ENCODE results near the gene RASA3. TPM values are rescaled to one million over a fixed set of nuclear protein-coding genes. Genes with fewer than 3 reads are reported as not detected.

RASA3 gene
- total RNA-seq, 6 experiments from 2014 or later: 3.5 to 7.9 (median 4.6) TPM

- DNase-seq: peak in 2 of 3 donors; percentile 45 to 46
Measured at GRCh38 chr13:114069376-114070097, 62.9 kb downstream of the RASA3 start.

GRCh38 chr13:114068656-114069318 is 63.6 kb downstream of the RASA3 start:
- DNase-seq (peak in 1 of 3 donors; percentile 54), ATAC-seq (peak in 1 of 4 donors; percentile 12)
- H3K27ac ChIP-seq: peak overlapping the region in 2 of 3 donors; percentile 13 to 29
- peaks cover 0 to 8% (median 4%) of the 10 kb centered on the region in 4 donors for H3K4me1 ChIP-seq
- H3K27me3 ChIP-seq: no peaks in the 10 kb centered on the region
- no peak for TF ChIP-seq POLR2A (IDR thresholded peaks at IDR 0.05)
- no peak for TF ChIP-seq CTCF (IDR thresholded peaks at IDR 0.05)
- H3K9me3 ChIP-seq: no peaks in the 10 kb centered on the region
- no peaks in the 10 kb centered on the region for H3K36me3 ChIP-seq
- intact Hi-C loops (cut with DNase I): no loop called here
- H3K4me3 ChIP-seq: no peak overlapping the region
- WGBS (ENCODE audit: insufficient coverage, low coverage, low lambda C conversion rate, missing lambda C conversion rate): 35% methylated on average over 13 of the region's 19 CpGs

More at GRCh38 chr13:114069376-114070097, 62.9 kb downstream of the RASA3 start:
- H3K36me3 ChIP-seq: no peaks in the 10 kb centered on the region
- no peak for ATAC-seq
- TF ChIP-seq POLR2A (IDR thresholded peaks at IDR 0.05) (no peak), CTCF (IDR thresholded peaks at IDR 0.05) (no peak)
- H3K9me3 ChIP-seq: no peaks in the 10 kb centered on the region
- intact Hi-C loops (cut with DNase I): no loop called here
- WGBS (ENCODE audit: insufficient coverage, low coverage, low lambda C conversion rate, missing lambda C conversion rate): 65% methylated on average over 26 of the region's 32 CpGs
- H3K27me3 ChIP-seq: no peaks in the 10 kb centered on the region
- H3K4me1 ChIP-seq: peaks cover 0 to 8% (median 4%) of the 10 kb centered on the region in 4 donors
- no peak overlapping the region for H3K4me3 ChIP-seq
- no peak overlapping the region for H3K27ac ChIP-seq

GRCh38 chr13:114067886-114068651 is 64.4 kb downstream of the RASA3 start:
- peak in 1 of 3 donors; percentile 57 for DNase-seq
- Histone ChIP-seq H3K27ac (peak overlapping the region in 2 of 3 donors; percentile 13 to 29), H3K4me3 (no peak overlapping the region), H3K4me1 (peaks cover 0 to 8% (median 4%) of the 10 kb centered on the region in 4 donors), H3K27me3 (no peaks in the 10 kb centered on the region), H3K9me3 (no peaks in the 10 kb centered on the region), H3K36me3 (no peaks in the 10 kb centered on the region)
- peak in 1 of 4 donors; percentile 9 for ATAC-seq
- intact Hi-C loops (cut with DNase I): no loop called here
- 59% methylated on average over 18 of the region's 24 CpGs for WGBS (ENCODE audit: insufficient coverage, low coverage, low lambda C conversion rate, missing lambda C conversion rate)
- TF ChIP-seq POLR2A (IDR thresholded peaks at IDR 0.05): no peak
- TF ChIP-seq CTCF (IDR thresholded peaks at IDR 0.05): no peak

- no peak for TF ChIP-seq CTCF (IDR thresholded peaks at IDR 0.05)
- TF ChIP-seq POLR2A (IDR thresholded peaks at IDR 0.05): no peak
- H3K9me3 ChIP-seq: no peaks in the 10 kb centered on the region
- intact Hi-C loops (cut with DNase I): no loop called here
- no peaks in the 10 kb centered on the region for H3K36me3 ChIP-seq
- no peak for ATAC-seq
- H3K4me3 ChIP-seq: no peak overlapping the region
- H3K4me1 ChIP-seq: peaks cover 0 to 8% (median 4%) of the 10 kb centered on the region in 4 donors
- DNase-seq: peak in 1 of 3 donors; percentile 48
- no peaks in the 10 kb centered on the region for H3K27me3 ChIP-seq
- H3K27ac ChIP-seq: peak overlapping the region in 1 of 3 donors; percentile 78
- WGBS (ENCODE audit: insufficient coverage, low coverage, low lambda C conversion rate, missing lambda C conversion rate): 66% methylated on average over 9 of the region's 9 CpGs
Measured at GRCh38 chr13:114067381-114067885, 65.0 kb downstream of the RASA3 start.

Data from right lobe of liver (tissue), 6 donors.